D721Med (cell line): Measurements from ENCODE around the gene MMP17.

Source experiments
- DNase-seq: peaks from one replicate; pipeline ENCODE4 v3.0.0; 2011; ENCODE audit warnings: low spot score; ENCODE audit not compliant: insufficient read length
- FAIRE-seq: peaks from 2 replicates; lab custom pipeline; 2011; peaks lifted over from hg19 to GRCh38; lab: Jason Lieb, UNC
- CTCF ChIP-seq: IDR thresholded peaks from 2 replicates; pipeline ENCODE4 v1.5.1; 2012; ENCODE audit warnings: mild to moderate bottlenecking, control low read depth; ENCODE audit not compliant: insufficient read depth; ENCODE audit errors: missing control alignments

MMP17 gene

GRCh38 chr12:131830335-131830913 is 2.2 kb downstream of the MMP17 start:
- peak; percentile 28 for TF ChIP-seq CTCF
- DNase-seq: no peak
- no peak for FAIRE-seq

GRCh38 chr12:131830914-131831571 is 2.9 kb downstream of the MMP17 start:
- FAIRE-seq (no peak), DNase-seq (no peak)
- no peak for TF ChIP-seq CTCF

GRCh38 chr12:131831635-131832041 is 3.4 kb downstream of the MMP17 start:
- no peak for TF ChIP-seq CTCF
- FAIRE-seq (no peak), DNase-seq (no peak)

GRCh38 chr12:131832321-131833231 is 4.4 kb downstream of the MMP17 start:
- FAIRE-seq (no peak), DNase-seq (peak; percentile 65)
- no peak for TF ChIP-seq CTCF

GRCh38 chr12:131833288-131833895 is 5.2 kb downstream of the MMP17 start:
- TF ChIP-seq CTCF: no peak
- DNase-seq (no peak), FAIRE-seq (no peak)

GRCh38 chr12:131833896-131834641 is 5.9 kb downstream of the MMP17 start:
- DNase-seq (no peak), FAIRE-seq (no peak)
- peak; percentile 43 for TF ChIP-seq CTCF
